Duodenal mucosa (tissue), 2 donors: ENCODE data around the gene RAB18.
"Not testable (repeated sequence)": the region's sequence is repeated elsewhere in the genome, so short reads cannot be mapped to it uniquely, and the experiment has no call there.

ENCODE experiments used
- H3K27ac ChIP-seq: one replicate; pipeline ENCODE4 v1.7.0; 2013; ENCODE audit warnings: low read depth, low read length
- H3K27me3 ChIP-seq, 2 donors: one replicate each; pipeline ENCODE4 v1.7.0; 2013; ENCODE audit warnings: low read length in 2 of 2, control low read depth in 1 of 2; ENCODE audit not compliant: insufficient read depth in 2 of 2, control insufficient read depth in 1 of 2
- H3K36me3 ChIP-seq, 2 donors: one replicate each; pipeline ENCODE4 v1.7.0; 2013; ENCODE audit warnings: low read length in 2 of 2, control low read depth in 1 of 2; ENCODE audit not compliant: insufficient read depth in 2 of 2, control insufficient read depth in 1 of 2
- H3K4me1 ChIP-seq, 2 donors: one replicate each; pipeline ENCODE4 v1.7.0; 2013; ENCODE audit warnings: low read length in 2 of 2, control low read depth in 1 of 2; ENCODE audit not compliant: insufficient read depth in 2 of 2, control insufficient read depth in 1 of 2
- H3K4me3 ChIP-seq, 2 donors: one replicate each; pipeline ENCODE4 v1.7.0; 2013; ENCODE audit warnings: low read length in 2 of 2, low read depth in 1 of 2
- H3K9ac ChIP-seq, 2 donors: one replicate each; pipeline ENCODE4 v1.7.0; 2013; ENCODE audit warnings: low read length in 2 of 2, low read depth in 1 of 2
- H3K9me3 ChIP-seq, 2 donors: one replicate each; pipeline ENCODE4 v1.7.0; 2013; ENCODE audit warnings: low read length in 2 of 2, control low read depth in 1 of 2; ENCODE audit not compliant: control insufficient read depth in 1 of 2

The RAB18 gene

DNA sequence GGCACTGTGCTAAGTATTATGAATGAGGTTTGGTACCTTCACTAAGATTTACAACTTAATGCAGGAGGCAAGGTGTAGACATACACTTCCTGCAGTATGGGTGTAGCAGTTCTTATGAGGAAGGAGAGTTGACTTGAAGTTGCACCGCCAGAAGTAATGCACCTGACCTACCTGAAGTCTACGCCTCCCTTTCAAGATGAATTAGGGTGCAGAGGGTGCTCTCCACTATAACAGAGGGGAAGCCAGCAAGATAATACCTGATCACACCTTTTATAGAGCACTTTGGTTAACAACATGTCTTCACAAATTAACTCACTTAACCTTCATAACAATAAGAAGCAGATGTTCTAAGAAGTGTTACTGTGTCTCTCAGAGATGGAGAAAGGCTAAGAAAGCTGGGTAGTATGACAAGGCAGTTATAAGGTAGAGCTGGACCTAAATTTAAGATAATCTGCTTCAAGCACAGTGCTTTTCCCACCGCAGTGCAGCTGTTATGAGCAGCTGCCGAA lies 552 bp upstream of the RAB18 start:
- Histone ChIP-seq H3K4me1 (peaks cover 11 to 14% of the 10 kb centered on the region in 2 donors), H3K9ac (peak overlapping the region; percentile 87 to 93), H3K36me3 (no peaks in the 10 kb centered on the region), H3K27ac (peak overlapping the region; percentile 49), H3K9me3 (no peaks in the 10 kb centered on the region), H3K4me3 (peak overlapping the region; percentile 89 to 99), H3K27me3 (peaks cover 0 to 5% of the 10 kb centered on the region in 2 donors)

DNA sequence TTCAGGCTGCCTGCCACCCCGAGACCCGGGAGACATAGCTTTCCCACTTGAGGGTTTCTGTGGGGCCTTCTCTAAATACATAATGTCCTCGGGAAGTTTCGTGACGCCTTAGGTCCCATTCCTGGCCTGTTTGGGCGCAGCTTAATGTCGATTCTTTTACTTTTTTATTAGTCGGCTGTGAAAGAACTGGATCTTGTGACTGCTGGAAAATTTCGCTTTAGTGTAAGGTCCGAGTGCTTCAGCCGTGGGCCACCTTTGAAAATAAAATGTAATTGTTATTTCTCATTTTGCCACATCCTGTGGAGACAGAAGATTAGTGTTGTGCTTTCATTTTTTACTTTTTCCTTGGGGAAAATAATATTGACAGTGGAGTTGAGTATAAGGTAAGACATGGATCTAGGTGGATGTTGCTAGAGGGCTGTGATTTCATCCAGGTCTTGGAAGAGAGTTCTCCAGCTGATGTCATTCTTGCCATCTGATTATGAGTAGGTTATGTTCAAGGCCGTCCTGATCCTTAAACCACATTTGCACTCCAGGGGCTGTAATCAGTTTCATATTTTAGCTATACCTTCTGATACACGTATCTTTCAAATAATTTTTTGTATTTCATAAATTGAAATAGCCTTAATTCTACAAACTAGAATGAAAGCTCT lies 830 bp downstream of the RAB18 start:
- Histone ChIP-seq H3K9ac (peak overlapping the region; percentile 87 to 93), H3K4me1 (peaks cover 11 to 14% of the 10 kb centered on the region in 2 donors), H3K27me3 (peaks cover 0 to 2% of the 10 kb centered on the region in 2 donors), H3K36me3 (peaks cover 0 to 2% of the 10 kb centered on the region in 2 donors), H3K9me3 (no peaks in the 10 kb centered on the region), H3K4me3 (peak overlapping the region; percentile 89 to 99), H3K27ac (peak overlapping the region; percentile 82)

DNA sequence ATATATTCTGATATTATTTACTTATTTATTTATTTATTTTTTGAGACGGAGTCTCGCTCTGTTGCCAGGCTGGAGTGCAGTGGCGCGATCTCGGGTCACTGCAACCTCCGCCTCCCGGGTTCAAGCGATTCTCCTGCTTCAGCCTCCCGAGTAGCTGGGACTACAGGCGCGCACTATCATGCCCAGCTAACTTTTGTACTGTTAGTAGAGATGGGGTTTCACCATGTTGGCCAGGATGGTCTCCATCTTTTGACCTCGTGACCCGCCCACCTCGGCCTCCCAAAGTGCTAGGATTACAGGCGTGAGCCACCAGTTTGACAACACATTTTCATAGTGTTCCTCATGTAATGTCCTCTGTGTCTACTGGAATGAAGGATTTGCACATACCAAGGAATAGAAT lies 1.4 kb downstream of the RAB18 start:
- not testable (repeated sequence) for H3K27me3 ChIP-seq, H3K27ac ChIP-seq, H3K9ac ChIP-seq, H3K36me3 ChIP-seq, H3K9me3 ChIP-seq
- peaks cover 11 to 14% of the 10 kb centered on the region in 2 donors for H3K4me1 ChIP-seq
- H3K4me3 ChIP-seq: peak overlapping the region in 1 of 2 donors; percentile 99

DNA sequence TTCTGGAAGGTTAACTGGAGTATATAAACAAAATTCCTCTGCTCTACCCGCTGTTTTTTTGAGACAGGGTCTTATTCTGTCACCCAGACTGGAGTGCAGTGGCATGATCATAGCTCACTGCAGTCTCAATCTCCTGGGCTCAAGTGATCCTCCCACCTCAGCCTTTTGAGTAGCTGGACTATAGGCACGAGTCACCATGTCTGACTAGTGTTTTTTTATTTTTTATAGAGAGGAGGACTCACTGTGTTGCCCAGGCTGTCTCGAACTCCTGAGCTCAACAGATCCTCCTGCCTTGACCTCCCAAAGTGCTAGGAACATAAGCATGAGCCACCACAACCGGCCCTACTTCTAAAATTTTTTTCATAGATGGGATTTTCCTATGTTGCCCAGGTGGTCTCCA lies 2.2 kb downstream of the RAB18 start:
- no peaks in the 10 kb centered on the region for H3K27me3 ChIP-seq
- no peak overlapping the region for H3K27ac ChIP-seq
- no peak overlapping the region for H3K9ac ChIP-seq
- H3K4me3 ChIP-seq: no peak overlapping the region
- H3K9me3 ChIP-seq: no peaks in the 10 kb centered on the region
- peaks cover 11 to 14% of the 10 kb centered on the region in 2 donors for H3K4me1 ChIP-seq
- peaks cover 6 to 8% of the 10 kb centered on the region in 2 donors for H3K36me3 ChIP-seq

DNA sequence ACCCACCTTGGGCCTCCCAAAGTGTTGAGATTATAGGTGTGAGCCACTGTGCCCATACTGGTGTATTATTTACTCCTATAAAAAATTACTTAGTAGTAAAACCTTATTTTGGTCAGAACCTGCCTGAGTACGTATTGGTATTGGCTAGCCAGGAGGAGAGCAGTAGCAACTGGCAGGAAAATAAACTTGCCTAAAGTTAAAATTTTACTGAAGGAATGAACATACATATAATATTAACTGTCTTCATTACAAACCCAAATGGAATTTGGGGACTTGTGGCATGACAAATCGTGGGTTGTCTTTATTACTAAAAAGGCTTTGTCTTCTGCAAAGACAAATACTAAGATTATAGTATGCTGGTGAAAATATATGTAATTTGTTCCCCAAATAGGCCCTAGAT lies 8.4 kb downstream of the RAB18 start:
- Histone ChIP-seq H3K4me1 (no peaks in the 10 kb centered on the region), H3K27ac (no peak overlapping the region), H3K36me3 (peaks cover 8 to 27% of the 10 kb centered on the region in 2 donors)

DNA sequence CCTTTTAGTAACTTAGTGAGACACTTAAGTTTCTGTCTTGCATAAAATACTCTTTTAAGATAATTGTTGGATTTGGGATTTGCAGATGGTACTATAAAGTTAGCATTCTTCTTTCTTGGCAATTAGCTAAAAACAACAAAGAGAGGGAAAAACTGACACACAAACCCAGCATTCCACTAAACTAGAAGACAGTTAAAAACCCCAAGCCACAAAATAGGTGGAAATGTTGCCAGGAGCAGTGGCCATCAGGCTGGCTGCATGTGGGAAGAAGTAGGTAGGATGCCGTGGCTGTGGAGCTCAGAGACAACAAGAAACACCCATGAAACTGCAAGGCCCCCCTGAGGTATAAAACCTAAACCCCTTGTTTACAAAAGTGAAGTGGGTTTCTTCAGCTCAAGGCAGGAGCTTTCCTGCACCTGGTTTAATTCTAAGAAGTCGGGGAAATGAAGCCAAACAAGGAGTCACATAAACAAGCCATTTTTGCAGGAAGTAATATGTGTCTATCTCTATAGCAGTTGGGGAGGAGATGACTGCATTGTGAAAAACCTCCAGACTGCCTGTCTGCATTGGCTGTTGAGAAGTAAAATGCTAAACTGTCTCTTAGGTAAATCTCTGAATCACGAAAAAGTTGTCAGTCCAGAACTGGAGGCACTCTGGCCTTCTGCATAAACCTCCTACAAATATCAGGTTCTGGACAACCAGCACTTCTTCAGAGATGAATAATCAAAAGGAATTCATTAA lies 9.5 kb downstream of the RAB18 start:
- H3K9me3 ChIP-seq: no peaks in the 10 kb centered on the region
- no peak overlapping the region for H3K9ac ChIP-seq
- no peaks in the 10 kb centered on the region for H3K4me1 ChIP-seq
- H3K27me3 ChIP-seq: no peaks in the 10 kb centered on the region
- peaks cover 8 to 27% of the 10 kb centered on the region in 2 donors for H3K36me3 ChIP-seq
- H3K27ac ChIP-seq: no peak overlapping the region
- H3K4me3 ChIP-seq: no peak overlapping the region

More for the DNA sequence above, 8.4 kb downstream of the RAB18 start:
- no peak overlapping the region for H3K4me3 ChIP-seq
- H3K9me3 ChIP-seq: no peaks in the 10 kb centered on the region
- no peak overlapping the region for H3K9ac ChIP-seq
- no peaks in the 10 kb centered on the region for H3K27me3 ChIP-seq

DNA sequence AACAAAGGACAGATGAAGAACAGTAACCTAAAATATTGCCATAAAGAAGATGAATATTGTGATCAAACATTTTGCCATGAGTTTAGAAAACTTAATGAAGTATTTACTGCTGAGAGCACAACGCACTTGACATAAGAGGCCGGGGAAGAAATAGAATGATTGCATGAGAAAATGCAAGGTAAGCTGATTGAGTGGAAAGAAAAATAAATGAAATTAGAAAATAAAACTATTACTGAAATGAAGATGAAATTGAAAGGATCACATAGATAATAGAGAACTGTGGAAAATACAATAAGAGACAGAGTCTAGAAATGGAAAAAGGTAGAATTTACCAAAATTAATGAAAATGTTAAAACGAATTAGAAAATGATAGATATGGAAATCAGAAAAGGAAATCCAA lies 10.1 kb downstream of the RAB18 start:
- Histone ChIP-seq H3K4me3 (no peak overlapping the region), H3K27me3 (no peaks in the 10 kb centered on the region), H3K9me3 (no peaks in the 10 kb centered on the region), H3K27ac (no peak overlapping the region), H3K36me3 (peaks cover 8 to 27% of the 10 kb centered on the region in 2 donors), H3K9ac (no peak overlapping the region), H3K4me1 (no peaks in the 10 kb centered on the region)

DNA sequence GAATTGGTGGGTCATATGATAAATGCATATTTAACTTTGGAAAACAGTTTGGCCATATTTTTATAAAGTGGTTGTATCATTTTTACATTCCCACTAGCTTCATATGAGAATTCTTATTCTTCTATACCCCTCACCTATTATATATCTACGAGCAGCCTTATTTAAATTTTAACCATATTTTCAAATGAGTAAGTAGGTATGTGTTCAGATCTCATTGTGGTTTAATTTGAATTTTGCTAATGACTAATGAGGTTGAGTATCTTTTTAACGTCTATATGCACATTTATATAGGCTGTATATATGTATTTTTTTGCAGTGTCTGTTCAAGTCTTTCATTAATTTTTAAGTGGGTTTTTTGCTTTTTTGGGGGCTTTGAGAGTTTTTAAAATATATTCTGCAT lies 14.2 kb downstream of the RAB18 start:
- Histone ChIP-seq H3K27ac (no peak overlapping the region), H3K36me3 (peaks cover 0 to 9% of the 10 kb centered on the region in 2 donors), H3K27me3 (no peaks in the 10 kb centered on the region), H3K9ac (no peak overlapping the region), H3K9me3 (no peaks in the 10 kb centered on the region), H3K4me1 (no peaks in the 10 kb centered on the region), H3K4me3 (no peak overlapping the region)

DNA sequence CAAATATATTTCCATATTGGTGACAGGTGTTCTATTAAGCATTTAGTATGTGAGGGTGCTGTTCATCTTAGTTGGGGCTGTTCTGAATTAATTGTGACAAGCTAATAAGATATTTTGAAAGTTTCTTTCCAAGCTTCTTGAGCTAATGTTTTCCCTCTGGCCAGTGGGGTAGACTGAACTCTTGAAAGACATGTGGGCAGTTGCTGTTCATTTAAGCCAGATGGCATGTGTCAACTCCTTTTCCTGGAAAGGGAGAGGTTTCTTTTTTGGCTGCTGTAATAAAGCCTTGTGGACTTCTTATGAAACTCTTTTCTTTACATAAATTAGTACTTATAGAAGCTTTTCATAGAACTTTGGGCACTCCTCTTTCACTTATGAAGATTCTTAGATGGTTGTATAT lies 21.7 kb downstream of the RAB18 start:
- Histone ChIP-seq H3K9me3 (no peaks in the 10 kb centered on the region), H3K36me3 (peaks cover 5 to 9% of the 10 kb centered on the region in 2 donors), H3K9ac (no peak overlapping the region), H3K27ac (no peak overlapping the region), H3K4me1 (peaks cover 0 to 6% of the 10 kb centered on the region in 2 donors), H3K27me3 (no peaks in the 10 kb centered on the region), H3K4me3 (no peak overlapping the region)

DNA sequence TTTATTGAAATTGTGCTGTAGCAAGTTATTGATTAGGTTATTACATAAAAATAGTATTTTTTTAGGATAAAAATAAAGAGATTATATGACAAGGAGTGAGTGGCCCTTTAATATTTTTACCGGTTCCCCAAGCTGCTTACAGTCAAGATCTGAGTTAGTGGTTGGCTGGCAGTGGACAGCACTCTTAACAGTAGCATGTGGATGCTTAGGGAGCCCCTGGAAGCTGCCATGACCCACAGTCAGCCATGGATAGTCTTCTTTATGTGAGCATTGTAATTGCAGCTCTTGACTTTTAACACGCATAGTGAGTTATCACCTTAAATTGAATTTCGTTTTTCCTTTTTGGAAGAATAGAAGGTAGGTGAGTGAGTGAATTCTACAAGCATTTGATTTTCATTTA lies 22.1 kb downstream of the RAB18 start:
- H3K36me3 ChIP-seq: peaks cover 5 to 9% of the 10 kb centered on the region in 2 donors
- H3K9me3 ChIP-seq: no peaks in the 10 kb centered on the region
- H3K27ac ChIP-seq: no peak overlapping the region
- no peaks in the 10 kb centered on the region for H3K27me3 ChIP-seq
- no peak overlapping the region for H3K9ac ChIP-seq
- no peak overlapping the region for H3K4me3 ChIP-seq
- H3K4me1 ChIP-seq: peaks cover 0 to 6% of the 10 kb centered on the region in 2 donors
